Loucy (cell line): Measurements from ENCODE around the gene PBX1.

Source experiments
- H2AFZ ChIP-seq: fragments of 200-600 bp; sonication (generic); 2 replicates; pipeline ENCODE4 v1.6.0; 2016; ENCODE audit warnings: antibody characterized with exemption, mild to moderate bottlenecking, low read length, moderate library complexity
- H3F3A ChIP-seq: fragments of 200-600 bp; 2 replicates; pipeline ENCODE4 v1.6.0; 2016; ENCODE audit warnings: antibody characterized with exemption, low read depth, mild to moderate bottlenecking
- H3K27me3 ChIP-seq: fragments of 200-600 bp; sonication (generic); 2 replicates; pipeline ENCODE4 v1.6.1; 2014; ENCODE audit warnings: low read length, mild to moderate bottlenecking; ENCODE audit not compliant: insufficient read depth, poor library complexity, severe bottlenecking
- H3K36me3 ChIP-seq: fragments of 200-600 bp; sonication (generic); 2 replicates; pipeline ENCODE4 v1.6.1; 2016; ENCODE audit warnings: low read length; ENCODE audit not compliant: insufficient read depth
- H3K4me1 ChIP-seq: fragments of 200-600 bp; sonication (generic); 2 replicates; pipeline ENCODE4 v1.5.1; 2014; ENCODE audit warnings: low read length, mild to moderate bottlenecking; ENCODE audit not compliant: insufficient read depth, poor library complexity, severe bottlenecking
- H3K4me2 ChIP-seq: fragments of 200-600 bp; sonication (generic); 2 replicates; pipeline ENCODE4 v1.6.0; 2014; ENCODE audit warnings: antibody characterized with exemption, low read length, low read depth, mild to moderate bottlenecking; ENCODE audit not compliant: poor library complexity, severe bottlenecking
- H3K4me3 ChIP-seq: fragments of 200-600 bp; sonication (generic); 2 replicates; pipeline ENCODE4 v1.5.1; 2014; ENCODE audit warnings: low read length, mild to moderate bottlenecking, mixed read lengths; ENCODE audit not compliant: poor library complexity, severe bottlenecking
- H3K79me2 ChIP-seq: fragments of 200-600 bp; sonication (generic); 2 replicates; pipeline ENCODE4 v1.6.1; 2014; ENCODE audit warnings: low read length; ENCODE audit not compliant: insufficient read depth
- H3K9ac ChIP-seq: fragments of 200-600 bp; sonication (generic); 2 replicates; pipeline ENCODE4 v1.6.0; 2014; ENCODE audit warnings: mild to moderate bottlenecking, low read depth, low read length, moderate library complexity; ENCODE audit not compliant: poor library complexity, severe bottlenecking
- H3K9me2 ChIP-seq: fragments of 200-600 bp; sonication (generic); replicated peaks from 2 replicates; pipeline ENCODE4 v1.6.1; 2016; ENCODE audit warnings: low read depth, low read length, mixed read lengths
- H3K9me3 ChIP-seq: fragments of 200-600 bp; sonication (generic); 2 replicates; pipeline ENCODE4 v1.6.1; 2014; ENCODE audit warnings: mild to moderate bottlenecking, antibody characterized with exemption, low read length, low read depth; ENCODE audit not compliant: insufficient read depth
- H4K20me1 ChIP-seq: fragments of 200-600 bp; sonication (generic); 2 replicates; pipeline ENCODE4 v1.6.0; 2014; ENCODE audit warnings: antibody characterized with exemption, low read length, mild to moderate bottlenecking; ENCODE audit not compliant: insufficient read depth, poor library complexity, severe bottlenecking
- CTCF ChIP-seq: fragments of 200-600 bp; sonication (generic); conservative IDR thresholded peaks from 2 replicates; pipeline ENCODE4 v1.5.1; 2014; ENCODE audit warnings: mild to moderate bottlenecking, antibody characterized with exemption, low read length
- EZH2phosphoT487 ChIP-seq: fragments of 200-600 bp; IDR thresholded peaks from 2 replicates; pipeline ENCODE4 v1.6.1; 2018; ENCODE audit warnings: antibody characterized with exemption, mild to moderate bottlenecking, moderate library complexity, borderline replicate concordance

PBX1 gene

DNA sequence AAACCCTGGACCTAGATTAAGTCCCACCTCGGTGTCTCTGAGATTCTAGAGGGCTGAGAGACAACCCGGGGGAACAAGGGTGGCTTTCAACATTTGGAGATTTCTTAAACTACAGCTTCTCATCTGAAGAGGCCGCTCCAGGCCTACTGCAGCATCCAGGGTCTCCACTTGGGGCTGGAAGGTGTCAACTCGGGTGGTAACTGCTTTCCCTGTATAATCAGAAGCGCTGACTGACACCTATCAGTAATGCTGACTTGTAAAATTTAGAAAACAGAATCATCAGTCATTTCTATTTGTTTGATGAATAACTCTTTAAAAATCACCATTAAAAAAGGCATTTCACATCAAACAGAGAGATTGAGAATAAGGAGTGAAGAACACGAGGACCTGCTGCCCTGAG is 226.0 kb downstream of the PBX1 start:
- Histone ChIP-seq H3K9me3 (no peaks in the 10 kb centered on the region), H3K9me2 (no peaks in the 10 kb centered on the region), H3K4me1 (no peaks in the 10 kb centered on the region), H3K4me2 (no peak overlapping the region), H3K4me3 (no peak overlapping the region), H3K79me2 (no peaks in the 10 kb centered on the region), H3K27me3 (no peaks in the 10 kb centered on the region), H3K9ac (no peak overlapping the region), H3K36me3 (no peaks in the 10 kb centered on the region), H3F3A (no peaks in the 10 kb centered on the region), H4K20me1 (no peaks in the 10 kb centered on the region), H2AFZ (no peak overlapping the region)
- TF ChIP-seq EZH2phosphoT487 (no peak), CTCF (no peak)

GRCh38 chr1:164785841-164786534 is 227.0 kb downstream of the PBX1 start:
- Histone ChIP-seq H3K36me3 (no peaks in the 10 kb centered on the region), H2AFZ (no peak overlapping the region), H3K9ac (no peak overlapping the region)

GRCh38 chr1:164786980-164787833 is 228.2 kb downstream of the PBX1 start:
- no peaks in the 10 kb centered on the region for H3K9me2 ChIP-seq
- H3K27me3 ChIP-seq = no peaks in the 10 kb centered on the region
- H2AFZ ChIP-seq = peak overlapping the region; percentile 95
- no peak overlapping the region for H3K9ac ChIP-seq
- H3F3A ChIP-seq = no peaks in the 10 kb centered on the region
- H4K20me1 ChIP-seq = no peaks in the 10 kb centered on the region
- no peak for TF ChIP-seq EZH2phosphoT487
- peak; percentile 94 for TF ChIP-seq CTCF
- H3K36me3 ChIP-seq = no peaks in the 10 kb centered on the region
- H3K4me2 ChIP-seq = peak overlapping the region; percentile 25
- no peaks in the 10 kb centered on the region for H3K9me3 ChIP-seq
- H3K79me2 ChIP-seq = no peaks in the 10 kb centered on the region
- no peak overlapping the region for H3K4me3 ChIP-seq
- H3K4me1 ChIP-seq = no peaks in the 10 kb centered on the region

More at GRCh38 chr1:164785841-164786534, 227.0 kb downstream of the PBX1 start:
- no peak overlapping the region for H3K4me3 ChIP-seq
- no peak overlapping the region for H3K4me2 ChIP-seq
- H4K20me1 ChIP-seq = no peaks in the 10 kb centered on the region
- no peaks in the 10 kb centered on the region for H3K79me2 ChIP-seq
- no peaks in the 10 kb centered on the region for H3K9me2 ChIP-seq
- H3F3A ChIP-seq = no peaks in the 10 kb centered on the region
- H3K27me3 ChIP-seq = no peaks in the 10 kb centered on the region
- no peaks in the 10 kb centered on the region for H3K9me3 ChIP-seq
- no peak for TF ChIP-seq EZH2phosphoT487
- no peak for TF ChIP-seq CTCF
- no peaks in the 10 kb centered on the region for H3K4me1 ChIP-seq
